ENCODE data around the gene POU3F3.

DNA sequence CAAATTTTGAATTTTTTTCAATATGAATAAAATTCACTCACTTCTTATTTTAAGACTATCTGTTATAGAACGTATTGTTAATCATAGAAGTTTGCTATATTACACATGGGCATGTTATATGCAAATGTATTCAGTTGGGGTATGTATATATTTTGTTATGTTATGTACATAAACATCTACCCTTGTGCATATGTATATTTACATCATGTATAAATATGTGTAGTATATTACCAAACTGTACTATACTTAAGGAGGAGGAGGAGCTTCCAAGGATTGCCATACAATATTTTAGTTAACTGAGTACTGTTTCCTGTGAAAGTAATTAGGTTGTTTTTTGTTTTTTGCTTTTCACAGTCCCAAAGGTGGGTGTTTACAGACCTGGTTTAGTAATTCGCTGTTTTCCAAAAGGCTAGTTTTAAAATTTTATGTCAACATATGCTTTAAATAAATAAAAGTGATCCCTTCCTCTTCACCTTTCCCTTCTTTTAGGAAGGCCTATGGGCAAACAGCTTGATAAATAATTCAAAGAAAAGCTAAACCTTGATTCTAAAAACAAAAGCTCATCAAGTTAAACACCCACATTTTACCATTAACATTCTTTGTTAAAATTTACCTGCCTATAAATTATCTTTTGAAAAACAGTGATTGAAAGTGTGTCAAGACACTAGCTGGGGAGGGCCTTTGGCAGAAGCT, 12.9 kb upstream of the POU3F3 start:
- TF ChIP-seq, protein P1, sequence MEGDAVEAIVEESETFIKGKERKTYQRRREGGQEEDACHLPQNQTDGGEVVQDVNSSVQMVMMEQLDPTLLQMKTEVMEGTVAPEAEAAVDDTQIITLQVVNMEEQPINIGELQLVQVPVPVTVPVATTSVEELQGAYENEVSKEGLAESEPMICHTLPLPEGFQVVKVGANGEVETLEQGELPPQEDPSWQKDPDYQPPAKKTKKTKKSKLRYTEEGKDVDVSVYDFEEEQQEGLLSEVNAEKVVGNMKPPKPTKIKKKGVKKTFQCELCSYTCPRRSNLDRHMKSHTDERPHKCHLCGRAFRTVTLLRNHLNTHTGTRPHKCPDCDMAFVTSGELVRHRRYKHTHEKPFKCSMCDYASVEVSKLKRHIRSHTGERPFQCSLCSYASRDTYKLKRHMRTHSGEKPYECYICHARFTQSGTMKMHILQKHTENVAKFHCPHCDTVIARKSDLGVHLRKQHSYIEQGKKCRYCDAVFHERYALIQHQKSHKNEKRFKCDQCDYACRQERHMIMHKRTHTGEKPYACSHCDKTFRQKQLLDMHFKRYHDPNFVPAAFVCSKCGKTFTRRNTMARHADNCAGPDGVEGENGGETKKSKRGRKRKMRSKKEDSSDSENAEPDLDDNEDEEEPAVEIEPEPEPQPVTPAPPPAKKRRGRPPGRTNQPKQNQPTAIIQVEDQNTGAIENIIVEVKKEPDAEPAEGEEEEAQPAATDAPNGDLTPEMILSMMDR (IDR thresholded peaks at IDR 0.05 in 2 of 3, conservative IDR thresholded peaks at IDR 0.05 in 1 of 3; ENCODE audit: borderline replicate concordance in 1 of 3, insufficient read depth in 1 of 3, low read depth in 2 of 3, low read length in 2 of 3), result no peak
- no peak for TF ChIP-seq TCF7L2 (IDR thresholded peaks at IDR 0.05; ENCODE audit: borderline replicate concordance, extremely low read depth, insufficient read depth, insufficient read length)
- no peak for TF ChIP-seq EZH2phosphoT487 (IDR thresholded peaks at IDR 0.05; ENCODE audit: borderline replicate concordance)
- TF ChIP-seq, protein P2, sequence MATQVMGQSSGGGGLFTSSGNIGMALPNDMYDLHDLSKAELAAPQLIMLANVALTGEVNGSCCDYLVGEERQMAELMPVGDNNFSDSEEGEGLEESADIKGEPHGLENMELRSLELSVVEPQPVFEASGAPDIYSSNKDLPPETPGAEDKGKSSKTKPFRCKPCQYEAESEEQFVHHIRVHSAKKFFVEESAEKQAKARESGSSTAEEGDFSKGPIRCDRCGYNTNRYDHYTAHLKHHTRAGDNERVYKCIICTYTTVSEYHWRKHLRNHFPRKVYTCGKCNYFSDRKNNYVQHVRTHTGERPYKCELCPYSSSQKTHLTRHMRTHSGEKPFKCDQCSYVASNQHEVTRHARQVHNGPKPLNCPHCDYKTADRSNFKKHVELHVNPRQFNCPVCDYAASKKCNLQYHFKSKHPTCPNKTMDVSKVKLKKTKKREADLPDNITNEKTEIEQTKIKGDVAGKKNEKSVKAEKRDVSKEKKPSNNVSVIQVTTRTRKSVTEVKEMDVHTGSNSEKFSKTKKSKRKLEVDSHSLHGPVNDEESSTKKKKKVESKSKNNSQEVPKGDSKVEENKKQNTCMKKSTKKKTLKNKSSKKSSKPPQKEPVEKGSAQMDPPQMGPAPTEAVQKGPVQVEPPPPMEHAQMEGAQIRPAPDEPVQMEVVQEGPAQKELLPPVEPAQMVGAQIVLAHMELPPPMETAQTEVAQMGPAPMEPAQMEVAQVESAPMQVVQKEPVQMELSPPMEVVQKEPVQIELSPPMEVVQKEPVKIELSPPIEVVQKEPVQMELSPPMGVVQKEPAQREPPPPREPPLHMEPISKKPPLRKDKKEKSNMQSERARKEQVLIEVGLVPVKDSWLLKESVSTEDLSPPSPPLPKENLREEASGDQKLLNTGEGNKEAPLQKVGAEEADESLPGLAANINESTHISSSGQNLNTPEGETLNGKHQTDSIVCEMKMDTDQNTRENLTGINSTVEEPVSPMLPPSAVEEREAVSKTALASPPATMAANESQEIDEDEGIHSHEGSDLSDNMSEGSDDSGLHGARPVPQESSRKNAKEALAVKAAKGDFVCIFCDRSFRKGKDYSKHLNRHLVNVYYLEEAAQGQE (IDR thresholded peaks at IDR 0.05; ENCODE audit: low read depth), result no peak
- TF ChIP-seq POLR2AphosphoS5 (IDR thresholded peaks at IDR 0.05; ENCODE audit: low read depth, low read length), result no peak
- no peak for TF ChIP-seq POLR2A (IDR thresholded peaks at IDR 0.05; ENCODE audit: borderline replicate concordance, extremely low read depth, insufficient read depth, insufficient read length)
- TF ChIP-seq, protein P3, sequence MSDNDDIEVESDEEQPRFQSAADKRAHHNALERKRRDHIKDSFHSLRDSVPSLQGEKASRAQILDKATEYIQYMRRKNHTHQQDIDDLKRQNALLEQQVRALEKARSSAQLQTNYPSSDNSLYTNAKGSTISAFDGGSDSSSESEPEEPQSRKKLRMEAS (IDR thresholded peaks at IDR 0.05), result no peak
- TF ChIP-seq SP1 (IDR thresholded peaks at IDR 0.05; ENCODE audit: low read depth), result no peak
- no peak for TF ChIP-seq EZH2 (IDR thresholded peaks at IDR 0.05)
- TF ChIP-seq RAD21 (IDR thresholded peaks at IDR 0.05; ENCODE audit: low read depth), result no peak

All from HCT116 (cell line).